Heart right ventricle (tissue), 16 donors: Measurements from ENCODE around the gene FPR1. TPM values are rescaled to one million over a fixed set of nuclear protein-coding genes. Genes with fewer than 3 reads are reported as not detected.

Experiments used
- ATAC-seq, 8 donors: fragments of 200-7000 bp; cut with Tn5 transposase; one replicate each; pipeline ENCODE4 v1.9.1; 2020; ENCODE audit warnings: mild to moderate bottlenecking in 8 of 8, moderate library complexity in 8 of 8, moderate number of reproducible peaks in 1 of 8
- DNase-seq, 2 donors: peaks; one replicate each; pipeline ENCODE4 v3.0.0-alpha.2; 2020
- H3K27ac ChIP-seq, 10 donors: fragments of 200-600 bp; sonication (generic) in 2 of 10; one replicate each; pipeline versions ENCODE4 v1.5.0 to v1.8.0; 2020 to 2022; ENCODE audit warnings: mild to moderate bottlenecking in 3 of 10
- H3K27me3 ChIP-seq, 7 donors: fragments of 200-600 bp; one replicate each; pipeline ENCODE4 v1.8.0; 2021 to 2022; ENCODE audit warnings: mild to moderate bottlenecking in 2 of 7
- H3K36me3 ChIP-seq, 9 donors: fragments of 200-600 bp; sonication (generic) in 1 of 9; one replicate each; pipeline versions ENCODE4 v1.5.0 to v1.8.0; 2020 to 2022; ENCODE audit warnings: mild to moderate bottlenecking in 2 of 9
- H3K4me1 ChIP-seq, 9 donors: fragments of 200-600 bp; sonication (generic) in 1 of 9; one replicate each; pipeline versions ENCODE4 v1.5.0 to v1.8.0; 2020 to 2022; ENCODE audit warnings: mild to moderate bottlenecking in 4 of 9
- H3K4me3 ChIP-seq, 10 donors: fragments of 200-600 bp; sonication (generic) in 2 of 10; one replicate each; pipeline versions ENCODE4 v1.5.0 to v1.8.0; 2020 to 2022; ENCODE audit warnings: mild to moderate bottlenecking in 7 of 10, moderate library complexity in 2 of 10
- H3K9me3 ChIP-seq, 11 donors: fragments of 200-600 bp in 10 of 11; sonication (generic) in 2 of 11; one replicate each; pipeline versions ENCODE4 v1.5.0 to v1.8.0; 2013 to 2022; ENCODE audit warnings: mild to moderate bottlenecking in 2 of 11, control low read depth in 1 of 11, moderate library complexity in 1 of 11
- WGBS, 2 donors: extraction: QIAGEN DNeasy Blood & Tissue Kit; methylation state at CpG; one replicate each; pipeline ENCODE4 v1.1.7; 2013; ENCODE audit warnings: inconsistent platforms in 1 of 2; 5-methylcytosine and 5-hydroxymethylcytosine counted together
- intact Hi-C, 10 donors: fragments of 100-400 bp; cut with DNase I; formaldehyde crosslinking; loops; one replicate each; pipeline versions ENCODE4 v1.11.1 to v1.14.2; 2022
- polyA plus RNA-seq, 2 donors: library from polyadenylated mRNA; stranded (reverse); fragments of 200-250 nt; gene quantifications; one replicate each; pipeline ENCODE4 v1.2.3, GENCODE V29; 2013
- total RNA-seq, 10 donors: library from RNA; stranded (reverse); fragmentation: NEBNext Ultra II Directional in 3 of 10; extraction: Animal tissue kit (Norgen Biotek cat#: 25700) in 3 of 10; gene quantifications; one replicate each; pipeline versions ENCODE4 v1.2.1 to v1.2.4, GENCODE V29; 2021 to 2023
- TF ChIP-seq, protein P1 (sequence below), 9 donors: fragments of 200-600 bp; sonication (generic) in 2 of 9; IDR thresholded peaks; one replicate each; pipeline versions ENCODE4 v1.5.0 to v1.8.0; 2021 to 2022; ENCODE audit warnings: antibody characterized with exemption in 9 of 9, mild to moderate bottlenecking in 5 of 9, moderate library complexity in 1 of 9
- donor health status: Arrhythmogenic right ventricular cardiomyopathy.
- donor health status: ischemic (EF 13 %, LVEDD 7.1; RV severe dilation, severe dysfunction).
- donor health status: healthy with polysubstance abuse.
- donor health status: DM: no; HTN: yes; CAD: no.
- donor health status: DM: no; HTN: no; CAD: no.
- donor health status: ischemic (EF 25% LVEDD 6.9; RV normal size, moderate dysfunction).
- donor health status: ischemic (EF 25% LVEDD 5.7; RV mildly dilated, moderate dysfunction).
- donor health status: healthy.
- donor health status: DM: yes; HTN: yes; CAD: no.
- donor health status: Ischemic cardiomyopathy.
- donor health status: ischemic (EF 35%, LVEDD 5.7; RV mildly dilated, moderate dysfunction).
- donor health status: nonischemic (EF 11% LVEDD 7.7; RV severe dilation, severe dysfunction).
- donor health status: DM: yes; HTN: yes; CAD: no.
- donor health status: PGD.
- donor health status: ischemic (EF 29% LVEDD 5.4; RV normal size, mild dysfunction).
- donor health status: nonischemic (EF 23%, LVEDD 6.1; RV moderate dilation, normal function).

The FPR1 gene
- total and polyA plus RNA-seq, 12 donors = 0.95 to 16.9 (median 3.8) TPM

DNA sequence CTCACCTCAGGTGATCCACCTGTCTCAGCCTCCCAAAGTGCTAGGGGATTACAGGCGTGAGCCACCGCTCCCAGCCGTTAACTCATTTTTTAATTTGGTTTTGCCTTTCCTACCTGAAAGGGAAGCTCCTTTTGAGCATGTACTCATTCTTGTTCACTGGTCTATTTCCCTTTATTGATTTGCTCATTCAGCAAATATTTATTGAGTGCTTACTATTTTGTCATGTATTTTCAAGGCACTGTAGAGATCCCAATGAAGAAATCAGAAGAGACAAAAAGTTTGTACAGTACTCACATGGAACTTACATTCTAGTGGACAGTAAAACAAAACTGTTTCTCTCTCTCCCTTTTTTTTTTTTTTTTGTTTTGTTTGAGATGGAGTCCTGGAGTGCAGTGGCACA, 44.8 kb downstream of the FPR1 start:
- Histone ChIP-seq H3K27ac (no peak overlapping the region), H3K4me1 (peaks cover 0 to 34% (median 25%) of the 10 kb centered on the region in 9 donors), H3K36me3 (peaks cover 0 to 35% (median 17%) of the 10 kb centered on the region in 9 donors), H3K27me3 (peaks cover 0 to 11% (median 0%) of the 10 kb centered on the region in 7 donors), H3K4me3 (no peak overlapping the region), H3K9me3 (no peaks in the 10 kb centered on the region)
- 96 to 97% methylated on average over 3 of the region's 3 CpGs for WGBS, 2 donors
- intact Hi-C loops = loop anchor here in 2 of 10 donors (5.0 to 10.0 kb wide), 2 partner anchors 98 to 105 kb away; no protein-coding TSS in a partner anchor
- DNase-seq = no peak
- TF ChIP-seq, protein P1, sequence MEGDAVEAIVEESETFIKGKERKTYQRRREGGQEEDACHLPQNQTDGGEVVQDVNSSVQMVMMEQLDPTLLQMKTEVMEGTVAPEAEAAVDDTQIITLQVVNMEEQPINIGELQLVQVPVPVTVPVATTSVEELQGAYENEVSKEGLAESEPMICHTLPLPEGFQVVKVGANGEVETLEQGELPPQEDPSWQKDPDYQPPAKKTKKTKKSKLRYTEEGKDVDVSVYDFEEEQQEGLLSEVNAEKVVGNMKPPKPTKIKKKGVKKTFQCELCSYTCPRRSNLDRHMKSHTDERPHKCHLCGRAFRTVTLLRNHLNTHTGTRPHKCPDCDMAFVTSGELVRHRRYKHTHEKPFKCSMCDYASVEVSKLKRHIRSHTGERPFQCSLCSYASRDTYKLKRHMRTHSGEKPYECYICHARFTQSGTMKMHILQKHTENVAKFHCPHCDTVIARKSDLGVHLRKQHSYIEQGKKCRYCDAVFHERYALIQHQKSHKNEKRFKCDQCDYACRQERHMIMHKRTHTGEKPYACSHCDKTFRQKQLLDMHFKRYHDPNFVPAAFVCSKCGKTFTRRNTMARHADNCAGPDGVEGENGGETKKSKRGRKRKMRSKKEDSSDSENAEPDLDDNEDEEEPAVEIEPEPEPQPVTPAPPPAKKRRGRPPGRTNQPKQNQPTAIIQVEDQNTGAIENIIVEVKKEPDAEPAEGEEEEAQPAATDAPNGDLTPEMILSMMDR (IDR thresholded peaks at IDR 0.05) = no peak
- ATAC-seq = no peak

GRCh38 chr19:51706296-51706695, 45.4 kb downstream of the FPR1 start:
- H3K27me3 ChIP-seq = peaks cover 0 to 11% (median 0%) of the 10 kb centered on the region in 7 donors
- TF ChIP-seq, protein P1 (IDR thresholded peaks at IDR 0.05) = no peak
- WGBS, 2 donors = 97 to 99% methylated on average over 4 of the region's 4 CpGs
- H3K36me3 ChIP-seq = peaks cover 0 to 41% (median 17%) of the 10 kb centered on the region in 9 donors
- peaks cover 0 to 37% (median 28%) of the 10 kb centered on the region in 9 donors for H3K4me1 ChIP-seq
- no peak for ATAC-seq
- no peak for DNase-seq
- H3K4me3 ChIP-seq = no peak overlapping the region
- intact Hi-C loops = loop anchor here in 2 of 10 donors (5.0 to 10.0 kb wide), 2 partner anchors 99 to 106 kb away; no protein-coding TSS in a partner anchor
- no peak overlapping the region for H3K27ac ChIP-seq
- no peaks in the 10 kb centered on the region for H3K9me3 ChIP-seq

DNA sequence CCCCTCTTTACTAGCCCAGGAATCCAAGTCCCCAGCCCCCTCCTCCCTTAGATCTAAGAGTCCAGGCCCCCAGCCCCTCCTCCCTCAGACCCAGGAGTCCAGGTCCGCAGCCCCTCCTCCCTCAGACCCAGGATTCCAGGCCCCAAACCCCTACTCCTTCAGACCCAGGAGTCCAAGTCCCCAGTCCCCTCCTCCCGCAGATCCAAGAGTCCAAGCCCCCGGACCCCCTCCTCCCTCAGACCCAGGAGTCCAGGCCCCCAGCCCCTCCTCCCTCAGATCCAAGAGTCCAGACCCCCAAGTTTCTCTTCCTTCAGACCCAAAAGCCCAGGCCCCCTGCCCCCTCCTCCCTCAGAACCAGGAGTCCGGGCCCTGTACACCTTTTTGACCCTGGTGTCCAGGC, 47.1 kb downstream of the FPR1 start:
- Histone ChIP-seq H3K27ac (peak overlapping the region; percentile 56 to 97 (median 90)), H3K36me3 (peaks cover 0 to 58% (median 17%) of the 10 kb centered on the region in 9 donors), H3K9me3 (no peaks in the 10 kb centered on the region), H3K27me3 (peaks cover 0 to 11% (median 0%) of the 10 kb centered on the region in 7 donors), H3K4me3 (peak overlapping the region; percentile 23 to 78 (median 60)), H3K4me1 (peaks cover 0 to 37% (median 28%) of the 10 kb centered on the region in 9 donors)
- intact Hi-C loops = loop anchor here in 2 of 10 donors (5.0 to 10.0 kb wide), 2 partner anchors 100 to 108 kb away; no protein-coding TSS in a partner anchor
- ATAC-seq (no peak), DNase-seq (no peak)
- 60 to 66% methylated on average over 4 of the region's 4 CpGs for WGBS, 2 donors
- TF ChIP-seq, protein P1 (IDR thresholded peaks at IDR 0.05) = no peak

GRCh38 chr19:51703575-51704515, 47.8 kb downstream of the FPR1 start:
- intact Hi-C loops = loop anchor here in 1 of 10 donors (10.0 kb wide), 1 partner anchor 101 kb away; no protein-coding TSS in a partner anchor
- H3K27me3 ChIP-seq = peaks cover 0 to 11% (median 0%) of the 10 kb centered on the region in 7 donors
- H3K9me3 ChIP-seq = no peaks in the 10 kb centered on the region
- peak overlapping the region; percentile 56 to 97 (median 90) for H3K27ac ChIP-seq
- DNase-seq = peak; percentile 97
- H3K36me3 ChIP-seq = peaks cover 0 to 65% (median 17%) of the 10 kb centered on the region in 9 donors
- WGBS, 2 donors = 4% methylated on average over 74 of the region's 74 CpGs
- TF ChIP-seq, protein P1 (IDR thresholded peaks at IDR 0.05) = peak in 8 of 9 donors; percentile 10 to 77 (median 52)
- H3K4me1 ChIP-seq = peaks cover 0 to 37% (median 28%) of the 10 kb centered on the region in 9 donors
- H3K4me3 ChIP-seq = peak overlapping the region; percentile 23 to 78 (median 60)
- peak; percentile 95 to 97 (median 96) for ATAC-seq
